ENCODE measurements around the gene FUT4. TPM values are rescaled to one million over a fixed set of nuclear protein-coding genes. Genes with fewer than 3 reads are reported as not detected.
"Not testable (repeated sequence)": the region's sequence is repeated elsewhere in the genome, so short reads cannot be mapped to it uniquely, and the experiment has no call there.

The FUT4 gene
- total and polyA plus RNA-seq, 4 donors: 1.0 to 9.7 (median 7.2) TPM

GRCh38 chr11:94501522-94501921, 42.2 kb upstream of the FUT4 start:
- H3K36me3 ChIP-seq (ENCODE audit: control insufficient read depth in 4 of 4, insufficient read depth in 4 of 4, low read length in 4 of 4): peaks cover 9 to 22% (median 20%) of the 10 kb centered on the region in 4 donors
- no peaks in the 10 kb centered on the region for H3K4me1 ChIP-seq (ENCODE audit: control insufficient read depth in 5 of 5, insufficient read depth in 5 of 5, low read length in 5 of 5)
- DNase-seq: no peak
- H3K27me3 ChIP-seq (ENCODE audit: control insufficient read depth in 3 of 3, insufficient read depth in 3 of 3, low read length in 2 of 3): no peaks in the 10 kb centered on the region
- H3K4me3 ChIP-seq: no peak overlapping the region
- WGBS, 2 donors: 81 to 86% methylated on average over 2 of the region's 2 CpGs
- H3K9ac ChIP-seq (ENCODE audit: insufficient read depth in 1 of 2, low read length in 2 of 2): no peak overlapping the region
- TF ChIP-seq CTCF (IDR thresholded peaks at IDR 0.05; ENCODE audit: control extremely low read depth, extremely low read depth): no peak
- ATAC-seq (ENCODE audit: insufficient read depth, low FRiP score): no peak
- no peak overlapping the region for H3K27ac ChIP-seq (ENCODE audit: low read depth in 1 of 2, low read length in 1 of 2)
- H3K9me3 ChIP-seq (ENCODE audit: control insufficient read depth in 4 of 4, insufficient read depth in 3 of 4, low read length in 3 of 4): no peaks in the 10 kb centered on the region

GRCh38 chr11:94504689-94505293, 38.9 kb upstream of the FUT4 start:
- ATAC-seq (ENCODE audit: insufficient read depth, low FRiP score) (no peak), DNase-seq (peak in 2 of 3 donors; percentile 67)
- 12 to 24% methylated on average over 3 of the region's 3 CpGs for whole genome bisulfite sequencing, 2 donors

GRCh38 chr11:94506513-94506912, 37.2 kb upstream of the FUT4 start:
- H3K27ac ChIP-seq (ENCODE audit: low read depth in 1 of 2, low read length in 1 of 2); H3K27me3 ChIP-seq (ENCODE audit: control insufficient read depth in 3 of 3, insufficient read depth in 3 of 3, low read length in 2 of 3); H3K36me3 ChIP-seq (ENCODE audit: control insufficient read depth in 4 of 4, insufficient read depth in 4 of 4, low read length in 4 of 4); H3K4me3 ChIP-seq; H3K9ac ChIP-seq (ENCODE audit: insufficient read depth in 1 of 2, low read length in 2 of 2); H3K9me3 ChIP-seq (ENCODE audit: control insufficient read depth in 4 of 4, insufficient read depth in 3 of 4, low read length in 3 of 4); DNase-seq; H3K4me1 ChIP-seq (ENCODE audit: control insufficient read depth in 5 of 5, insufficient read depth in 5 of 5, low read length in 5 of 5); ATAC-seq (ENCODE audit: insufficient read depth, low FRiP score): not testable (repeated sequence)
- WGBS, 2 donors: 90 to 97% methylated on average over 5 of the region's 5 CpGs

More at GRCh38 chr11:94504689-94505293, 38.9 kb upstream of the FUT4 start:
- H3K9ac ChIP-seq (ENCODE audit: insufficient read depth in 1 of 2, low read length in 2 of 2): no peak overlapping the region
- no peaks in the 10 kb centered on the region for H3K4me1 ChIP-seq (ENCODE audit: control insufficient read depth in 5 of 5, insufficient read depth in 5 of 5, low read length in 5 of 5)
- H3K27ac ChIP-seq (ENCODE audit: low read depth in 1 of 2, low read length in 1 of 2): no peak overlapping the region
- H3K9me3 ChIP-seq (ENCODE audit: control insufficient read depth in 4 of 4, insufficient read depth in 3 of 4, low read length in 3 of 4): no peaks in the 10 kb centered on the region
- H3K36me3 ChIP-seq (ENCODE audit: control insufficient read depth in 4 of 4, insufficient read depth in 4 of 4, low read length in 4 of 4): peaks cover 2 to 8% (median 6%) of the 10 kb centered on the region in 4 donors
- TF ChIP-seq CTCF (IDR thresholded peaks at IDR 0.05; ENCODE audit: control extremely low read depth, extremely low read depth): peak; percentile 42
- no peak overlapping the region for H3K4me3 ChIP-seq
- no peaks in the 10 kb centered on the region for H3K27me3 ChIP-seq (ENCODE audit: control insufficient read depth in 3 of 3, insufficient read depth in 3 of 3, low read length in 2 of 3)

- no peak overlapping the region for H3K27ac ChIP-seq (ENCODE audit: low read depth in 1 of 2, low read length in 1 of 2)
- no peak overlapping the region for H3K4me3 ChIP-seq
- WGBS, 2 donors: 52 to 63% methylated on average over 4 of the region's 4 CpGs
- no peaks in the 10 kb centered on the region for H3K36me3 ChIP-seq (ENCODE audit: control insufficient read depth in 4 of 4, insufficient read depth in 4 of 4, low read length in 4 of 4)
- peaks cover 0 to 5% (median 0%) of the 10 kb centered on the region in 5 donors for H3K4me1 ChIP-seq (ENCODE audit: control insufficient read depth in 5 of 5, insufficient read depth in 5 of 5, low read length in 5 of 5)
- H3K27me3 ChIP-seq (ENCODE audit: control insufficient read depth in 3 of 3, insufficient read depth in 3 of 3, low read length in 2 of 3): no peaks in the 10 kb centered on the region
- no peak overlapping the region for H3K9ac ChIP-seq (ENCODE audit: insufficient read depth in 1 of 2, low read length in 2 of 2)
- no peak for TF ChIP-seq CTCF (IDR thresholded peaks at IDR 0.05; ENCODE audit: control extremely low read depth, extremely low read depth)
- no peaks in the 10 kb centered on the region for H3K9me3 ChIP-seq (ENCODE audit: control insufficient read depth in 4 of 4, insufficient read depth in 3 of 4, low read length in 3 of 4)
- no peak for ATAC-seq (ENCODE audit: insufficient read depth, low FRiP score)
- peak in 1 of 3 donors; percentile 6 for DNase-seq
Observed at GRCh38 chr11:94507485-94507884, 36.2 kb upstream of the FUT4 start.
